ENCODE measurements around the gene ALDH4A1. TPM values are rescaled to one million over a fixed set of nuclear protein-coding genes. Genes with fewer than 3 reads are reported as not detected.

Gene ALDH4A1
- total and polyA plus RNA-seq, 2 of the 4 experiments (the other 2 are of a cell fraction), result 8.6 to 21.1 TPM

GRCh38 chr1:18866314-18866713 is 36.0 kb downstream of the ALDH4A1 start:
- TF ChIP-seq BHLHE40 (IDR thresholded peaks at IDR 0.05; ENCODE audit: low read depth, low read length), result no peak
- TF ChIP-seq NFE2L2 (IDR thresholded peaks at IDR 0.05; ENCODE audit: low read depth, low read length), result no peak
- TF ChIP-seq MAFK (IDR thresholded peaks at IDR 0.05; ENCODE audit: low read depth, low read length), result no peak
- TF ChIP-seq CTCF (conservative IDR thresholded peaks at IDR 0.05; ENCODE audit: low read depth, low read length), result no peak
- TF ChIP-seq CEBPB (IDR thresholded peaks at IDR 0.05; ENCODE audit: low read depth, low read length), result no peak
- TF ChIP-seq RFX5 (IDR thresholded peaks at IDR 0.05; ENCODE audit: low read depth, low read length), result no peak
- TF ChIP-seq MAZ (IDR thresholded peaks at IDR 0.05; ENCODE audit: borderline replicate concordance, low read depth, low read length), result no peak
- no peak for TF ChIP-seq ELK1 (IDR thresholded peaks at IDR 0.05; ENCODE audit: borderline replicate concordance, low read depth, low read length)
- TF ChIP-seq RCOR1 (IDR thresholded peaks at IDR 0.05; ENCODE audit: insufficient replicate concordance, low read length), result no peak
- TF ChIP-seq RAD21 (IDR thresholded peaks at IDR 0.05; ENCODE audit: low read length), result no peak
- no peak for TF ChIP-seq USF2 (IDR thresholded peaks at IDR 0.05; ENCODE audit: low read depth, low read length)
- TF ChIP-seq SMC3 (IDR thresholded peaks at IDR 0.05; ENCODE audit: low read depth, low read length), result no peak
- no peak for TF ChIP-seq FOS (IDR thresholded peaks at IDR 0.05; ENCODE audit: low read depth, low read length)
- Histone ChIP-seq H3K14ac (replicated peaks; ENCODE audit: low read depth, low read length) (no peak overlapping the region), H3K9me3 (ENCODE audit: control insufficient read depth, insufficient read depth, low read length) (no peaks in the 10 kb centered on the region), H3K18ac (ENCODE audit: low read depth, low read length) (no peak overlapping the region), H4K20me1 (ENCODE audit: insufficient read depth, low read length) (no peaks in the 10 kb centered on the region), H3K27ac (ENCODE audit: insufficient read depth, low read length) (no peak overlapping the region), H3K4me3 (ENCODE audit: insufficient read depth, low read depth, low read length) (no peak overlapping the region), H4K91ac (ENCODE audit: insufficient read depth, low read depth, low read length) (no peak overlapping the region), H2AFZ (replicated peaks; ENCODE audit: low read length, poor library complexity) (no peak overlapping the region), H3K23ac (ENCODE audit: low read depth, low read length) (no peak overlapping the region), H3K9ac (ENCODE audit: low read depth, low read length) (no peak overlapping the region), H3K27me3 (ENCODE audit: control insufficient read depth, insufficient read depth, low read length) (peaks cover 32% of the 10 kb centered on the region), H2AK5ac (ENCODE audit: low read depth, low read length) (no peak overlapping the region), H3K4ac (ENCODE audit: low read depth, low read length) (no peak overlapping the region), H4K5ac (ENCODE audit: low read depth, low read length) (no peak overlapping the region), H4K8ac (ENCODE audit: low read depth in 2 of 2, low read length in 2 of 2) (no peak overlapping the region), H3K79me1 (ENCODE audit: low read depth in 1 of 2, low read length in 2 of 2) (no peaks in the 10 kb centered on the region), H2BK120ac (ENCODE audit: low read depth, low read length) (no peak overlapping the region), H3K4me2 (ENCODE audit: low read depth, low read length) (no peak overlapping the region), H2AK9ac (replicated peaks; ENCODE audit: low read depth, low read length, poor library complexity) (no peak overlapping the region), H3K36me3 (ENCODE audit: control insufficient read depth, insufficient read depth, low read length) (no peaks in the 10 kb centered on the region), H2BK15ac (ENCODE audit: low read depth, low read length) (no peak overlapping the region), H3K56ac (ENCODE audit: extremely low read depth, insufficient read depth, low read length) (no peak overlapping the region), H2BK5ac (ENCODE audit: low read depth, low read length, poor library complexity, severe bottlenecking) (no peak overlapping the region), H3K9me1 (ENCODE audit: insufficient read depth, low read length) (no peaks in the 10 kb centered on the region), H2BK20ac (ENCODE audit: low read depth, low read length) (no peak overlapping the region), H3K4me1 (ENCODE audit: control insufficient read depth, insufficient read depth, low read length) (no peaks in the 10 kb centered on the region)
- dilution Hi-C loops (cut with HindIII; ENCODE audit: low sequenced_read_pairs, unreplicated experiment) (no loop called here), in situ Hi-C loops (cut with MboI; ENCODE audit: low sequenced_read_pairs) (no loop called here), intact Hi-C loops (cut with micrococcal nuclease) (no loop called here)
- ATAC-seq (ENCODE audit: low read depth) (no peak), DNase-seq (no peak)
- CTCF ChIA-PET, result interaction anchor here (1.3 kb wide), 1 partner anchor 9 kb away, joined by 6 read pairs; no protein-coding TSS in a partner anchor
- 100% methylated on average over 1 of the region's 6 CpGs; no CpG with 5 or more reads in 1 of the 2 experiments for WGBS, 2 experiments (ENCODE audit: extremely low coverage in 2 of 2, insufficient read length in 1 of 2)
- POLR2A ChIA-PET (ENCODE audit: unreplicated experiment), result no interaction called here
- BruUV-seq (replicated peaks), result no TSS peak
